HFFc6 (cell line): Measurements from ENCODE around the gene NTN3. TPM values are rescaled to one million over a fixed set of nuclear protein-coding genes. Genes with fewer than 3 reads are reported as not detected.

Source experiments
- DNase-seq: peaks from one replicate; pipeline ENCODE4 v3.0.0-alpha.2; 2018
- H3K27ac Mint-ChIP-seq: 2 replicates; pipeline ENCODE4 v1.8.0; 2020; ENCODE audit warnings: mild to moderate bottlenecking, mixed read lengths
- H3K27me3 Mint-ChIP-seq: 2 replicates; pipeline ENCODE4 v1.8.0; 2021; ENCODE audit warnings: mild to moderate bottlenecking, moderate library complexity, mixed read lengths; ENCODE audit not compliant: insufficient read depth
- H3K36me3 Mint-ChIP-seq: 2 replicates; pipeline ENCODE4 v1.8.0; 2021; ENCODE audit warnings: low read depth, mixed read lengths
- H3K4me1 Mint-ChIP-seq: 2 replicates; pipeline ENCODE4 v1.8.0; 2020; ENCODE audit warnings: low read depth, mixed read lengths
- H3K4me3 Mint-ChIP-seq: 2 replicates; pipeline ENCODE4 v1.8.0; 2020; ENCODE audit warnings: mild to moderate bottlenecking, moderate library complexity, mixed read lengths
- H3K9me3 Mint-ChIP-seq: 2 replicates; pipeline ENCODE4 v1.8.0; 2020; ENCODE audit warnings: mild to moderate bottlenecking, mixed read lengths
- CTCF ChIP-seq: fragments of 200-600 bp; sonication (generic); IDR thresholded peaks from 2 replicates; pipeline ENCODE4 v1.5.0; 2021; ENCODE audit warnings: antibody characterized with exemption, mild to moderate bottlenecking
- total RNA-seq, 6 experiments: library from RNA; stranded (reverse); fragmentation: NEBNext Ultra II Directional; extraction: Animal tissue kit (Norgen Biotek cat#: 25700); gene quantifications; 2 replicates in 1 of 6; 3 replicates in 5 of 6; pipeline ENCODE4 v1.2.3, GENCODE V29; 2021

NTN3 gene
- total RNA-seq, 6 experiments from 2014 or later = 0.22 to 0.47 (median 0.33) TPM

DNA sequence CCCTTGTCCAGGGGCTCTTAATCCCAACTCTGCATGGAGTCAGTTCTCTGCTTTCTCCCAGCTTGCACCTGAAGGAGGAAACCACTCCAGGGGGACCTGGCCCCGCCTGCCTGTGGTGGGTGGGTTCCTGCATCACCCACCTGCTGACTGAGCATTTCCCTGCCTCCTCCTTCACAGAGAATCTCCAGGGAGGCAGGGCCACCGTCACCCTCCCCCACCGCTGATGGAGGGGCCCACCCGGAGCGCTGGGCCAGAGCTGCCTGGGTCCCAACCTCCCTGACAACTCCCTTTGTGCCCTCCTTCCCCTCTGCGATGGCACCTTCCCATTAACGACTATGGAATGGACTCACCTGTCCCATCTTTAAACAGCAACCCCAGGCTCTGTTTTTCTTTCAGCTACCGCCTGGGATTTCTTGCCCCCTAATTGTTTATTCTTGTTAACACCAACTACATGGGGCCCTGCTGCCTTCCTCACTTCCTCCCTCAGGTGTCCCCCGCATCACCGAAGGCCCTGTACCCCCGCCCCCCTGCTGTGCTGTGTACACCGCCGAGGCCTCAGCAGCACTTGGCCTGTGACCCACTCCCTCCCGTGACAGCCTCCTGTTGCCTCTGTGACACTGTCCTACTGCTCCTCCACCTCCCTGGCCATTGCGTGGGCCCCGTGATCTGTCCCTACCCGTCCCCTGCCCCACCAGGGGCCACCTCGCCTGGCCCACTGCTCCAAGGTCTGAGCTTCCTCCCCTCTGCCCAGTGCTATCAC, 12.0 kb upstream of the NTN3 start:
- peak overlapping the region; percentile 88 for H3K4me3 Mint-ChIP-seq
- peaks cover 13% of the 10 kb centered on the region for H3K4me1 Mint-ChIP-seq
- peaks cover under 1% of the 10 kb centered on the region; the same call in 1 of the 2 replicates for H3K36me3 Mint-ChIP-seq
- peak overlapping the region; percentile 70 for H3K27ac Mint-ChIP-seq
- peaks cover 4% of the 10 kb centered on the region for H3K27me3 Mint-ChIP-seq
- no peak for TF ChIP-seq CTCF
- no peak for DNase-seq
- no peaks in the 10 kb centered on the region for H3K9me3 Mint-ChIP-seq

DNA sequence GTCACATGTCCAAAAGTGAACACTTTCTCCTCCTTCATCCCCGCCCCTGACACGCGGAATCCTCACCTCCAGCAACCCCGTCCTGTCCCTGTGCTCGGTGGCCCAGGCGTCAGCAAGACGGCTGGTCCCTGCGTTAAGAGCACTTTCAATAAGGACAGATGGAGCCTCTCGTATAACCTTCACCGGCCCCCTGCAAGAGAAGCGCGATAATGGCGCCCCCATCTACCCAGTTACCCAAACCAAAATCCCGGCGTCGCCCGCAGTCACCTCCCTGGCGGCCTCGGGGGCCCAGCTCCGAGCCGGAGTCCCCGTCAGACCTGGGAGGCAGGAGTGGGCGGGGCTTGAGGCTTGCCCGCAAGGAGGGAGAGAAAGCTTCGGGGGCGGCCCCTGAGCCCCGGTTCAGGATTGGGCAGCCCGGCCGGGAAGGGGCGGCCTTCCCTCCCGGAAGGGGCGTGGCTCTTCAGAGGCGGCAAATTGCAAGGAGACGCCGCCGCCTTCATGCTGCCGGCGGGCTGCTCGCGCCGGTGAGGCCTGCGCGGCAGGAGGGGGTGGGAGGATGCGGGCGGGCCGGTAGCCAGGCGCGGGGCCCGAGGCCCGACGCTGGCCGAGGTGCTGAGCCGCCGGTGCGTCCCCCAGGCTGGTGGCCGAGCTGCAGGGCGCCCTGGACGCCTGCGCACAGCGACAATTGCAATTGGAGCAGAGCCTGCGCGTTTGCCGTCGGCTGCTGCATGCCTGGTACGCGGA, 11.3 kb upstream of the NTN3 start, which contains the start of gene TEDC2:
TEDC2 (plus strand) TSS at position 463 of the 744 bp plus-strand sequence; CDS start at position 499, 36 bp downstream.
- H3K27ac Mint-ChIP-seq = peak within 1 kb of the TSS; percentile 70
- H3K4me1 Mint-ChIP-seq = peaks cover 13% of the 10 kb centered on the region
- no peaks in the 10 kb centered on the region for H3K9me3 Mint-ChIP-seq
- peak; percentile 84 for DNase-seq
- TF ChIP-seq CTCF = no peak
- H3K27me3 Mint-ChIP-seq = peaks cover 6% of the 10 kb centered on the region
- H3K36me3 Mint-ChIP-seq = no peaks in the 10 kb centered on the region; the same call in 1 of the 2 replicates
- H3K4me3 Mint-ChIP-seq = peak within 1 kb of the TSS; percentile 88

- Mint-ChIP-seq H3K9me3 (no peaks in the 10 kb centered on the region), H3K4me3 (peak overlapping the region; percentile 88; the same call in 1 of the 2 replicates), H3K36me3 (no peaks in the 10 kb centered on the region; the same call in 1 of the 2 replicates), H3K4me1 (peaks cover 13% of the 10 kb centered on the region), H3K27me3 (peaks cover 7% of the 10 kb centered on the region), H3K27ac (no peak overlapping the region)
- no peak for TF ChIP-seq CTCF
- no peak for DNase-seq
These were observed 10.7 kb upstream of the NTN3 start for GRCh38 chr16:2460391-2460713.

- TF ChIP-seq CTCF = no peak
- peak overlapping the region; percentile 62 for H3K4me3 Mint-ChIP-seq
- peaks cover 7% of the 10 kb centered on the region for H3K27me3 Mint-ChIP-seq
- no peaks in the 10 kb centered on the region for H3K36me3 Mint-ChIP-seq
- no peak overlapping the region for H3K27ac Mint-ChIP-seq
- peaks cover 13% of the 10 kb centered on the region for H3K4me1 Mint-ChIP-seq
- no peaks in the 10 kb centered on the region for H3K9me3 Mint-ChIP-seq
- DNase-seq = no peak
These were observed 10.2 kb upstream of the NTN3 start for GRCh38 chr16:2460916-2461315.

DNA sequence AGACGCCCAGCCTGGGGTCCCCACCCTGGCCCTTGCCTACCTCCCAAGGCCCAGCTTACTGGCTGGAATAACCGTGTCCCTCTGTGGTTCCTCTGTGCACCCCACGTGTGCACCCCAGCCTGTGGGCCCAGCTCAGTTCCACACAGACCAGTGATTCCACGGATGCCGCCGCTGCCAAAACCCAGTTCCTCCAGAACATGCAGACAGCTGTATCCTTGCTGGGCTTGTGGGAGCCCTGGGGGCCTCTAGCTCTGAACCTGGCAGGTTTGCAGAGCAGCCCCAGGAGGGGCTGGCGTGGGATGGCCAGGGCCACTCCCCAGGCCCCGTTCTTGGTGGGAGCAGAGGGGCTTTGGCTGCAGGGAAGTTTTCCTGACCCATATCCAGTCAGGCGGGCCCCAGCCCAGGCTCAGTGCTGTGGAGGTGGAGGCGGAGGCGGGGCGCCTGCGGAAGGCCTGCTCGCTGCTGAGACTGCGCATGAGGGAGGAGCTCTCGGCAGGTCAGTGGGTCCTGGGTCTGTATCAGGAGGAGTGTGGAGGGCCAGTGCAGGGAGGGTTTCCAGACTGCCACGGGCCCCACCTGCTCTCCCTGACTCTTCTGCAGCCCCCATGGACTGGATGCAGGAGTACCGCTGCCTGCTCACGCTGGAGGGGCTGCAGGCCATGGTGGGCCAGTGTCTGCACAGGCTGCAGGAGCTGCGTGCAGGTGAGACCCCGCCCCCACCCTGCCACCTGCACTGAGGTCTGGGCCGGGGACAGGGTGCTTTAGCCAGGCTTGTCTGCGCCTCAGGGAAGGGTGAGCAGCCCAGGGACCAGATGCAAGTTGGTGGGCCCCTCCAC, 8.8 kb upstream of the NTN3 start:
- no peak for DNase-seq
- Mint-ChIP-seq H3K27ac (no peak overlapping the region), H3K9me3 (no peaks in the 10 kb centered on the region), H3K4me3 (no peak overlapping the region), H3K4me1 (peaks cover 13% of the 10 kb centered on the region), H3K27me3 (peaks cover 7% of the 10 kb centered on the region), H3K36me3 (no peaks in the 10 kb centered on the region)
- no peak for TF ChIP-seq CTCF
